GM12891 (cell line): ENCODE measurements around the gene LARP4B.

Source experiments
- PAX5 ChIP-seq: IDR thresholded peaks from 2 replicates; pipeline ENCODE4 v1.6.1; 2011; ENCODE audit warnings: low read length, moderate library complexity, mild to moderate bottlenecking; ENCODE audit not compliant: insufficient read depth, severe bottlenecking
- POLR2A ChIP-seq: IDR thresholded peaks from 2 replicates; pipeline ENCODE4 v1.6.1; 2011; ENCODE audit warnings: low read depth, low read length, control low read depth
- POLR2AphosphoS5 ChIP-seq: IDR thresholded peaks from 2 replicates; pipeline ENCODE4 v1.6.1; 2011; ENCODE audit warnings: low read depth, low read length, control low read depth
- POU2F2 ChIP-seq: IDR thresholded peaks from 2 replicates; pipeline ENCODE4 v1.6.1; 2011; ENCODE audit warnings: low read depth, mild to moderate bottlenecking, control low read depth, low read length, moderate library complexity
- SPI1 ChIP-seq: IDR thresholded peaks from 2 replicates; pipeline ENCODE4 v1.6.1; 2011; ENCODE audit warnings: low read depth, low read length, control low read depth
- TAF1 ChIP-seq: IDR thresholded peaks from 2 replicates; pipeline ENCODE4 v1.6.1; 2011; ENCODE audit warnings: low read depth, low read length, control low read depth

GRCh38 chr10:978826-979421, 47.4 kb upstream of the LARP4B start:
- TF ChIP-seq POLR2AphosphoS5 (no peak), SPI1 (no peak), PAX5 (no peak), TAF1 (no peak), POLR2A (no peak), POU2F2 (no peak)
